Thyroid gland (tissue), 4 donors: ENCODE results near the gene NT5C3A. TPM values are rescaled to one million over a fixed set of nuclear protein-coding genes. Genes with fewer than 3 reads are reported as not detected.

Experiments
- DNase-seq, 2 donors: peaks; one replicate each; pipeline ENCODE4 v3.0.0-alpha.2; 2019
- H3K27ac ChIP-seq, 3 donors: fragments of 200-600 bp; sonication (generic); 1 replicate in 2 of 3; 2 replicates in 1 of 3; pipeline ENCODE4 v1.5.1; 2016 to 2019; ENCODE audit warnings: mild to moderate bottlenecking in 1 of 3, moderate library complexity in 1 of 3
- H3K27me3 ChIP-seq: fragments of 200-600 bp; sonication (generic); one replicate; pipeline ENCODE4 v1.5.1; 2019
- H3K36me3 ChIP-seq, 2 donors: fragments of 200-600 bp; sonication (generic); one replicate each; pipeline ENCODE4 v1.5.1; 2016 to 2019
- H3K4me1 ChIP-seq, 2 donors: fragments of 200-600 bp; sonication (generic); one replicate each; pipeline ENCODE4 v1.5.1; 2017 to 2019
- H3K4me3 ChIP-seq, 3 donors: fragments of 200-600 bp; sonication (generic); replicated peaks in 1 of 3; 1 replicate in 2 of 3; 2 replicates in 1 of 3; pipeline ENCODE4 v1.5.1; 2016; ENCODE audit warnings: mild to moderate bottlenecking in 1 of 3
- H3K9me3 ChIP-seq: fragments of 200-600 bp; sonication (generic); one replicate; pipeline ENCODE4 v1.5.1; 2017
- CTCF ChIP-seq, 6 experiments: fragments of 200-600 bp in 3 of 6; fragments of 450-650 bp in 3 of 6; sonication (generic) in 3 of 6; IDR thresholded peaks; one replicate each; pipeline ENCODE4 v1.5.1; 2016 to 2019; ENCODE audit warnings: antibody characterized with exemption in 6 of 6, mild to moderate bottlenecking in 2 of 6, inconsistent platforms in 1 of 6, moderate library complexity in 1 of 6
- POLR2A ChIP-seq, 2 donors: fragments of 450-650 bp; IDR thresholded peaks; one replicate each; pipeline ENCODE4 v1.6.1; 2017; ENCODE audit warnings: antibody characterized with exemption in 2 of 2, mild to moderate bottlenecking in 2 of 2, moderate library complexity in 1 of 2
- WGBS, 2 donors: methylation state at CpG; one replicate each; pipeline ENCODE4 v1.1.5; 2017; 5-methylcytosine and 5-hydroxymethylcytosine counted together
- intact Hi-C: fragments of 100-400 bp; cut with DNase I; formaldehyde crosslinking; loops from one replicate; pipeline ENCODE4 v1.15.1; 2023
- total RNA-seq, 4 donors: library from RNA; depleted of rRNA; stranded (reverse); fragments of >200 nt; gene quantifications; one replicate each; pipeline ENCODE4 v1.2.3, GENCODE V29; 2016

The NT5C3A gene
- total RNA-seq, 4 donors from 2014 or later = 28.8 to 40.3 (median 30.2) TPM

- no peak for DNase-seq
- intact Hi-C loops = no loop called here
- H3K4me1 ChIP-seq = no peaks in the 10 kb centered on the region
- no peaks in the 10 kb centered on the region for H3K27me3 ChIP-seq
- TF ChIP-seq POLR2A (IDR thresholded peaks at IDR 0.05) (no peak), CTCF (IDR thresholded peaks at IDR 0.05) (no peak)
- no peak overlapping the region for H3K4me3 ChIP-seq
- H3K9me3 ChIP-seq = no peaks in the 10 kb centered on the region
- whole genome bisulfite sequencing, 2 donors = 91 to 97% methylated on average over 7 of the region's 7 CpGs
- H3K27ac ChIP-seq = no peak overlapping the region
- peaks cover 0 to 7% of the 10 kb centered on the region in 2 donors for H3K36me3 ChIP-seq
Observed at GRCh38 chr7:33089142-33089541, 26.6 kb upstream of the NT5C3A start.

- H3K4me1 ChIP-seq = no peaks in the 10 kb centered on the region
- TF ChIP-seq CTCF (IDR thresholded peaks at IDR 0.05) (no peak), POLR2A (IDR thresholded peaks at IDR 0.05) (no peak)
- DNase-seq = no peak
- no peak overlapping the region for H3K4me3 ChIP-seq
- no peak overlapping the region for H3K27ac ChIP-seq
- H3K27me3 ChIP-seq = no peaks in the 10 kb centered on the region
- H3K9me3 ChIP-seq = no peaks in the 10 kb centered on the region
- intact Hi-C loops = no loop called here
- 90 to 98% methylated on average over 2 of the region's 2 CpGs for WGBS, 2 donors
- H3K36me3 ChIP-seq = no peaks in the 10 kb centered on the region
Observed at GRCh38 chr7:33087858-33088257, 25.3 kb upstream of the NT5C3A start.

- no peak for TF ChIP-seq CTCF (IDR thresholded peaks at IDR 0.05)
- no peak for TF ChIP-seq POLR2A (IDR thresholded peaks at IDR 0.05)
- DNase-seq = no peak
- Histone ChIP-seq H3K27ac (no peak overlapping the region), H3K27me3 (no peaks in the 10 kb centered on the region), H3K36me3 (no peaks in the 10 kb centered on the region), H3K9me3 (no peaks in the 10 kb centered on the region), H3K4me1 (no peaks in the 10 kb centered on the region), H3K4me3 (no peak overlapping the region)
- intact Hi-C loops = no loop called here
- WGBS, 2 donors = 77 to 78% methylated on average over 2 of the region's 2 CpGs
Observed at GRCh38 chr7:33087356-33087755, 24.8 kb upstream of the NT5C3A start.

- no peak for TF ChIP-seq CTCF (IDR thresholded peaks at IDR 0.05)
- TF ChIP-seq POLR2A (IDR thresholded peaks at IDR 0.05) = no peak
- DNase-seq = no peak
- Histone ChIP-seq H3K4me1 (no peaks in the 10 kb centered on the region), H3K27ac (no peak overlapping the region), H3K9me3 (no peaks in the 10 kb centered on the region), H3K36me3 (no peaks in the 10 kb centered on the region), H3K27me3 (no peaks in the 10 kb centered on the region), H3K4me3 (no peak overlapping the region)
- WGBS, 2 donors = 91 to 93% methylated on average over 9 of the region's 9 CpGs
- intact Hi-C loops = no loop called here
Observed at GRCh38 chr7:33079763-33080690, 17.5 kb upstream of the NT5C3A start.

GRCh38 chr7:33079096-33079495 lies 16.5 kb upstream of the NT5C3A start:
- intact Hi-C loops = no loop called here

More at GRCh38 chr7:33079096-33079495, 16.5 kb upstream of the NT5C3A start:
- Histone ChIP-seq H3K4me3 (no peak overlapping the region), H3K36me3 (no peaks in the 10 kb centered on the region), H3K27ac (no peak overlapping the region), H3K9me3 (no peaks in the 10 kb centered on the region), H3K27me3 (no peaks in the 10 kb centered on the region), H3K4me1 (no peaks in the 10 kb centered on the region)
- TF ChIP-seq POLR2A (IDR thresholded peaks at IDR 0.05) = no peak
- TF ChIP-seq CTCF (IDR thresholded peaks at IDR 0.05) = no peak
- no peak for DNase-seq
- 85 to 87% methylated on average over 2 of the region's 2 CpGs for WGBS, 2 donors
